Inferior parietal cortex (tissue), 1 donor: ENCODE measurements around the gene XAB2.

Experiments used
- DNase-seq: peaks from one replicate; pipeline ENCODE4 v3.0.0-alpha.2; 2016; ENCODE audit errors: extremely low spot score

XAB2 gene

GRCh38 chr19:7632340-7633203 is 3.2 kb upstream of the XAB2 start:
- DNase-seq: no peak

DNA sequence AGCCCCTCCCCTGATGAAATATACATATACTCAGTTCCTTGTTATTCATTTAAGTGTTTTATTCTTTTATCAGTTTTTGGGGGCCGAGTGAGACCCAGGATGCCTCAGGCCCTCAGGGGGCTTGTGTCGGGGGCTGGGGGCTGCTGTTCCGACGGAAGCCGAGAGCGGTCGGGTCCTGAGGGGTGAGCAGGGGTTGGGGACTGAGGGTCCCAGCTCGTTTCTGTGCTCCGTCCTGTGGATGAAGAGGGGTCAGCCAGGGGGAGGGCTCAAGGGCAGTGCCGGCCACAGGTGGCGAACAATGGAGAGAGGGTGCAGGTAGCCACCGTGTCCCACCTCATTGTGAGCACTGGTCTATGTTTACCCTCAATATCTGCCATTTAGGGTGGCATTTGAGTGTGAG is 2.2 kb upstream of the XAB2 start:
- DNase-seq: no peak

DNA sequence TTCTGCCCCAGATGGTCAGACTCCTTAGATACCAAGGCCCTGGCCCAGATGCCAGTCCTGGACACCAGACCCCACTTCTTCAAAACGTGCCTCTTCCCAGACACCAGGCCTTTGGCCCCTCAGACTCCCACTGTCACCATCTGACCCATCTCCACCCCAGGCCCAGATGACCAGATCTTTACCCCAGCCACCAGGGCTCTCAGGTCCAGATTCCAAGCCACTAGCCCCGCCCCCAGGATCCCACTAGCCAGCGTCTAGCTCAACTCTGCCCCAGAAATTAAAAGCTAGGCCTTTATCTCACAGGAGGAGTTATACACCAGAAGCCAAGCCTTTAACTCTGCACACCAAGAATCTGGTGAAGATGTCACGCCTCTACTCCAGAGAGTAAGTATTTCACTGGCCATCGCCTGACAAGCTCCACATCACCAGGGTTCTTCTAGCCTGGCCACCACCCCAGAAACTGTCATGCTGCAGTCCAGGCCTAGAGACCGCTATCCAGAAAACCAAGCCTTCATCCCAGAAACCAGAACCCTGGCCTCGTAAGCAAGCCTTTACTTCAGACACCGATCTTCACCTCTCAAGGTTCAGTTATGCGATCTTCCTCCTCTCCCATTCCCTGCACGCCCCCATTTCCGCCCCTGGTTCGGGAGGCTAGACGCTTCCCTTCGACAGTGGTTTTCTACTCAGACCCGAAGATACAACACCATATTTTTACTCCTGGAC is 595 bp downstream of the XAB2 start:
- DNase-seq: no peak

- DNase-seq: no peak
These were observed 2.2 kb downstream of the XAB2 start for GRCh38 chr19:7627166-7627565.

DNA sequence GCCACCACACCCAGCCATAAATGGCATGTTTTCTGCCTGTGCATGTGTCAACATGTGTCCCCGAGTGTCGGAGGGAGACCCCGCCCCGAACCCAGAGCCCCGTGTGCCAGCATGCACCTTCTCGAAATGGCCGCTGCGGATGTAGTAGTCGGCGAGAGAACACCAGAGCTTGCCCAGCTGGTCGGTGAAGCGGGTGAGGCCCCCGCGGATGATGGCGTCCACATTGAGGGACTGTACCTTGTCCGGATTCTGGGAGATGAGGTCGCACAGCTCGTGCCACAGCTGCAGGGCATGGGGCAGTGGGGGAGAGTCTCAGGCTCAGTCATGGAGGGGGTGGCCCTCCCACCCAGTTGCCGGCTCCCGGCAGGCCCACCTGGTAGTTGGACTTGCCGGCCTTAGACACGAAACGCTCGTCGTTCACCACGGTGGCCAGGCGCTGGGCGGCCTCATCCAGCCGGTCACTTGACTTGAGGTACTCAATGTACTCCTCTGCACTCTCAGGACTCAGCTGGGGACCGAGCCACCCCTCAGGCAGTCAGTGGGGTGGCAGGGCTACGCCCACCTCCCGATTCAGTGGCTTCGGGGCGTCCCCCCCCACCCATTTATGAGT is 3.5 kb downstream of the XAB2 start:
- no peak for DNase-seq

GRCh38 chr19:7624810-7625209 is 4.5 kb downstream of the XAB2 start:
- no peak for DNase-seq

DNA sequence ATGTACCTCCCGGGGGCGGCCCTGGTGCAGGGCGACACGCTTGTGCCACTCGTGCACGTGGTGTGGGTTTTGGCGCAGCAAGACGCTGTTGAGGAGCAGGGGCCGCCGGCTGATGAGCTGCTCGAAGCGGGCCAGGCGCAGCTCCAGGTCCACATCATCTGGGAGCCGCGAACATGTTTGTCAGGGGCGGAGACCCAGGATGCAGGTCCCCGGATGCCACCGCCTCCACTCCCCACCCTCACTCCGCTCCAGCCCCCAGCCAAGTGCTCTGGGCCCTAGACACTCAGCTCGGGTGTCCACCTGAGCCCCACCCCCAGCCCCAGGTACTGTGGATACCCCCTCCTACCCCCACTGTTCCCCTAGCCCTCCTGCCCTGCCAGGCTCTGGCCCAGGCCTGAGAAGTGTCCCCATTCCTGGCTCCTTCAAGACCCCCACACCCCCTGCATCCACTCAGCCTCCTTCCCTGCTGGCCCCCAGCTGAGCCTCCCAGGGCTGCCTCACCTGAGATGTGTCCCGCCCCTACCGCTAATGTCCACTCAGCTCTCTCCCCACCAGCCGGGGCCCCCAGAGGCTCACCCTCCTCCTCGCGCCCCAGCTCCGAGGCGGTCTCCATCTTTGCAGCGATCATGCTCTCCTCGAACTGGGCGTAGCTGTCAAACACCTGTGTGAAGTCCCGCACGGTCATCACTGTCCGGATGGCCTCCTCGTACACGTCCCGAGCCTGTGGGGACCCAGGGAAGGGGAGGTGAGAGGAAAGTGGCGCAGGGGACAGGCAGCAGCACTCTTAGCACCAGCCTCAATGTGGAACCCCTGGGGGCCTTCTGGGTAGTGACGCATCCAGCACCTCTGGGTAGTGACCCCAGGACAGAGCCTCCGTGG is 5.4 kb downstream of the XAB2 start:
- no peak for DNase-seq

- no peak for DNase-seq
These were observed 6.2 kb downstream of the XAB2 start for GRCh38 chr19:7622933-7623685.

GRCh38 chr19:7620442-7621412 is 8.6 kb downstream of the XAB2 start:
- no peak for DNase-seq

DNA sequence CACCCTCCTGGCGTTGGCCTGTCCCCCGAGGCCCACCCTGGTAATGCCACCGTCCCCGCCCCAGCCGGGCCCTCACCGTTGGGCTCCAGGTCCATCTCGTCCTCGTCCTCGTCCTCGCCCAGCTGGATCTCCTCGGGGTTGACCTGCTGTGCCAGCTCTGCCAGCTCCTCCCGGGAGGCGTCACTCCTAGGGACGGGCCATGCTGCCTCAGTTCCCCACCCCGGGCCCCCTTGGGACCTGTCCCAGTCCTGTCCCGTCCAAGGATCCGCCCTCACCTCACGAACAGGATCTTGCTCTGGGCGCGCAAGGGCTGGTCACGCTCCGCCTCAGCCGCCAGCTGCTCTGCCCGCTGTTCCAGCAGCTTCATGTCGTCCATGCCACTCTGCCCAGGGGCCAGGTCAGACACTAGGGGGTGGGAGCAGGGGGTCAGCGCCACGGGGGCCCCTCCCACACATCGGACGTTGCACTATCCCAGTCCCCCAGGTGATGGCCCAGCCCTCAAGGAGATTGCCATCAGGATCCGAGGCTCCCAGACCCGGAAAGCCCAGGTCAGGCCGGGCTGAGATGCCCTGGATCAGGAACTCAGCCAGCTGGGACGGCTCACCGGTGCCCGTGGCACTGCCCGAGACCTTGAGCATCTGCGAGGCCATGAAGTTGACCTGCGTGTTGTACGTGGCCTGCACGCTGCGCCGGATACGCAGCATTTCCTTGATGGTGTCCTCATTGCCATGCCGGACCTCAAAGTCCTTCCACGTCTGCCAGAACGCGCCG is 9.5 kb downstream of the XAB2 start:
- DNase-seq: no peak

DNA sequence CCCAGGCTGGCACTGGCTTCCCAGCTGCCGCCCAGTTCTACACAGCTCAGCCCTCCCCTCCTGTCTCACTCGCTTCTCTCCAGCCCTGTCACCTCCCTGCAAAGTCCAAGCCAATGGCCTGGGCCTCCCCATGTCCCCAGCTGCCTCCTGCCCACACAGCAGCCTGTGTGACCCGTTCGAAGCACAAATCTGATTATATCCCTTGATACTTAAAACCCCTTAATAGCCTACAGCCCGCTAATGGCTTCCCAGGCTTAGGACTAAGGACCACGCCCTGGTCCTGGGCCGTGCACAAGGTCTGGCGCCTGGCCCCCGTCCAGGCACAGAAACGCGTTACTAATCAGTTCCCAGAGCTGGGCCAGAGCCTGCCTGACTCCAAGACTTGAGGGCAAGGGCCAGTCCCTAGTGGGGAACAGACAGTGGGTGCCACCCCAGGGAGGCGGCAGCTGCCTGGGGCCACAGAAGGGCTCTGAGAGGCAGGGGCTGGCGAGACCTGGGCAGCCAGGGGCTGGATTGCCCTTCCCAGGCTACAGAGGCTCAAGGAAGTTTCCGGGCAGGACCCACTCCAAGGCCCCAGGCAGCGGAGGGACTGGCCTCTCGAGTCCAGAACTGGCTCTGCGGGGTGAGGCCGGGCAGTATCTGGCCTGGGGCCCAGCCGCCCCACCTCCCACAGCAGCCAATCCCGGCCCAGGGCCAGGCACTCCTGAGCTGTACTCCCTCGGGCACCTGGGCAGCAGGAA is 10.4 kb downstream of the XAB2 start:
- no peak for DNase-seq

- DNase-seq: no peak
These were observed 11.0 kb downstream of the XAB2 start for GRCh38 chr19:7618348-7618747.

DNA sequence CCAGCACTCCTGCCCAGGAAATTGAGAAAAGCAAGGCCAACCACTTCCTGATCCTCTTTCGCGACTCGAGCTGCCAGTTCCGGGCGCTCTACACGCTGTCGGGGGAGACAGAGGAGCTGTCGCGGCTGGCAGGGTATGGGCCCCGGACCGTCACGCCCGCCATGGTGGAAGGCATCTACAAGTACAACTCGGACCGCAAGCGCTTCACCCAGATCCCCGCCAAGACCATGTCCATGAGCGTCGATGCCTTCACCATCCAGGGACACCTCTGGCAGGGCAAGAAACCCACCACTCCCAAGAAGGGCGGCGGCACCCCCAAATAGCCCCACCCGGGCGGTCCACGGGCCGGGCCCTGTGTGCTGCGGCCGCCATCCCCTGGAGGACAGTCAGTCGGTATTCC is 11.6 kb downstream of the XAB2 start:
- DNase-seq: no peak

- DNase-seq: no peak
These were observed 12.2 kb downstream of the XAB2 start for GRCh38 chr19:7617172-7617571.

- DNase-seq: no peak
These were observed 14.2 kb downstream of the XAB2 start for GRCh38 chr19:7614859-7615741.

DNA sequence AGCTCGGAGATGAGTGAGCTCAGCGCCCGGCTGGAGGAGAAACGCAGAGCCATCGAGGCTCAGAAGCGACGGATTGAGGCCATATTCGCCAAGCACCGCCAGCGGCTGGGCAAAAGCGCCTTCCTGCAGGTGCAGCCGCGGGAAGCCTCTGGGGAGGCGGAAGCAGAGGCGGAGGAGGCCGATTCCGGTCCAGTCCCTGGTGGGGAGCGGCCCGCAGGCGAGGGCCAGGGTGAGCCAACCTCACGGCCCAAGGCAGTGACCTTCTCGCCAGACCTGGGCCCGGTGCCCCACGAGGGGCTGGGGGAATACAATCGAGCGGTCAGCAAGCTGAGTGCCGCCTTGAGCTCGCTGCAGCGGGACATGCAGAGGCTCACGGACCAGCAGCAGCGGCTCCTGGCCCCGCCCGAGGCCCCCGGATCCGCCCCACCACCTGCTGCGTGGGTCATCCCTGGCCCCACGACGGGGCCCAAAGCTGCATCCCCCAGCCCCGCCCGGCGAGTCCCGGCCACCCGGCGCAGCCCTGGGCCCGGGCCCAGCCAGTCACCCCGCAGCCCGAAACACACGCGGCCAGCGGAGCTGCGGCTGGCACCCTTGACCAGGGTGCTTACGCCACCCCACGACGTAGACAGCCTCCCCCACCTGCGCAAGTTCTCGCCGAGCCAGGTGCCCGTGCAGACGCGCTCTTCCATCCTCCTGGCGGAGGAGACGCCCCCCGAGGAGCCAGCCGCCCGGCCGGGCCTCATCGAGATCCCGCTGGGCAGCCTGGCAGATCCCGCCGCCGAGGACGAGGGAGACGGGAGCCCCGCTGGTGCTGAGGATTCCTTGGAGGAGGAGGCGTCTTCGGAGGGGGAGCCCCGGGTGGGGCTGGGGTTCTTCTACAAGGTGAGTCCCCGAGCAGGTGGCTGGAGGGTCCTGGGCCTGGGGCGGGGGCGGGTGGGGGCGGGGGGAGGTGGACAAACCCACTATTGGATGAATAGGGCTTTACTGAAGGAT is 16.8 kb downstream of the XAB2 start:
- no peak for DNase-seq
